T47D (cell line): ENCODE data around the gene ASXL1.
"Not testable (repeated sequence)": the region's sequence is repeated elsewhere in the genome, so short reads cannot be mapped to it uniquely, and the experiment has no call there.

Experiments
- DNase-seq, 2 experiments: peaks; one replicate each; pipeline versions ENCODE4 v3.0.0 to v3.0.0-alpha.2; 2011 to 2012; ENCODE audit warnings: low read depth in 1 of 2, low spot score in 1 of 2
- JUND ChIP-seq: IDR thresholded peaks from 2 replicates; pipeline ENCODE4 v1.6.1; 2012; ENCODE audit warnings: low read depth
- in situ Hi-C: cut with HindIII; loops from 2 replicates; pipeline ENCODE4 v1.10.0; 2016; ENCODE audit warnings: low sequenced_read_pairs, low pct_unique_long_range_greater_than_20kb

ASXL1 gene

GRCh38 chr20:32358883-32359632 is 927 bp downstream of the ASXL1 start:
- TF ChIP-seq JUND, result no peak
- in situ Hi-C loops, result no loop called here

GRCh38 chr20:32359633-32360332 is 1.7 kb downstream of the ASXL1 start:
- TF ChIP-seq JUND, result no peak
- in situ Hi-C loops, result no loop called here
- DNase-seq, result peak in 1 of 2 experiments; percentile 31

More at GRCh38 chr20:32358883-32359632, 927 bp downstream of the ASXL1 start:
- peak; percentile 71 to 85 for DNase-seq

- peak in 1 of 2 experiments; percentile 22 for DNase-seq
- TF ChIP-seq JUND, result no peak
- in situ Hi-C loops, result no loop called here
Measured at GRCh38 chr20:32360333-32360634, 2.2 kb downstream of the ASXL1 start.

GRCh38 chr20:32362901-32363364 is 4.8 kb downstream of the ASXL1 start:
- in situ Hi-C loops, result no loop called here
- no peak for DNase-seq
- TF ChIP-seq JUND, result no peak

- no peak for DNase-seq
- no peak for TF ChIP-seq JUND
- in situ Hi-C loops, result no loop called here
Measured at GRCh38 chr20:32363492-32363891, 5.4 kb downstream of the ASXL1 start.

GRCh38 chr20:32364554-32365208 is 6.5 kb downstream of the ASXL1 start:
- in situ Hi-C loops, result no loop called here
- no peak for DNase-seq
- TF ChIP-seq JUND, result no peak

- no peak for DNase-seq
- in situ Hi-C loops, result no loop called here
- no peak for TF ChIP-seq JUND
Measured at GRCh38 chr20:32365564-32365963, 7.4 kb downstream of the ASXL1 start.

GRCh38 chr20:32366380-32366779 is 8.2 kb downstream of the ASXL1 start:
- DNase-seq, result no peak
- in situ Hi-C loops, result no loop called here
- TF ChIP-seq JUND, result no peak

- in situ Hi-C loops, result no loop called here
- no peak for TF ChIP-seq JUND
- no peak for DNase-seq
Measured at GRCh38 chr20:32368323-32368722, 10.2 kb downstream of the ASXL1 start.

- DNase-seq, result no peak
- TF ChIP-seq JUND, result no peak
Measured at GRCh38 chr20:32368925-32369324, 10.8 kb downstream of the ASXL1 start.

GRCh38 chr20:32370897-32371296 is 12.8 kb downstream of the ASXL1 start:
- no peak for TF ChIP-seq JUND
- in situ Hi-C loops, result no loop called here
- no peak for DNase-seq

More at GRCh38 chr20:32368925-32369324, 10.8 kb downstream of the ASXL1 start:
- in situ Hi-C loops, result no loop called here

GRCh38 chr20:32378461-32378860 is 20.3 kb downstream of the ASXL1 start:
- in situ Hi-C loops, result no loop called here
- no peak for TF ChIP-seq JUND
- no peak for DNase-seq

GRCh38 chr20:32380037-32380436 is 21.9 kb downstream of the ASXL1 start:
- DNase-seq, in situ Hi-C loops: not testable (repeated sequence)
